ENCODE results near the gene PALD1. TPM values are rescaled to one million over a fixed set of nuclear protein-coding genes. Genes with fewer than 3 reads are reported as not detected.

Gene PALD1
- total RNA-seq, 1 donor from 2014 or later, result 1.8 TPM

DNA sequence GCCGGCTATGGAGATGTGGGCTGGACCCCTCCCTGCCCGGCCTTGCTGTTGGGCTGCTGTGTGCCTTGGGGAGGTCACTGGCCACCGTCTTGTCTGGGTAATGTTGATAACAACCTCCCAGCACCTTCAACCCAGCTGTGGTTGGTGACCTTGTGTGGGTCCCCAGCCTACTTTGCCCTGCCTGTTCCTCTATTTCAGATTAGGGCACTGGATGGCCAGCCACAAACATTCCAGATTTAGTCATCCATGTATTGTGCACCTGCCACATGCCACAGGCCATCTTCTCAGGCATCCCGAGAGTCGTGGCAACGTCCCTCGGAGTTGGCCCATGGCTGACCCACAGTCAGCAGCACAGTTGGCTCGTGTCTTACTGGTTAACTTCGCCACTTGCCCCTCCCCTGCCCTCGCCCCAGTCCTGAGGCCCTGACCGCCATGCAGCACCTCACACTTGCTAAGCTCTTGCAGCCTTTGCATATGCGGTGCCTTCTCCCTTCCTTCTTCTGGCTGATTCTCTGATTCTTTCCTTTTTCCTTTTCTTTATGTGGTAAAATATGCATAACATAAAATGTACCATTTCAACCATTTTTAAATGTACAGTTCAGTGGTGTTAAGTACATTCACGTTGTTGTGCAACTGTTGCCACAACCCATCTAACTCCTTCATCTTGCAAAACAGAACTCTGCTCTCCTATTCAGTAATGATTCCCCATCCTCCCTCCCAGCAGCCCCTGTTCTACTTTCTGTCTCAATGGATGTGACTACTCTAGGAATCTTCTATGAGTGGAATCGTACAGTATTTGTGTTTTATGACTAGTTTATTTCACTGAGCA lies 63.4 kb downstream of the PALD1 start:
- Histone ChIP-seq H4K20me1 (ENCODE audit: insufficient read depth, low read length) (no peaks in the 10 kb centered on the region), H3K4me1 (ENCODE audit: insufficient read depth, low read length) (peaks cover 4% of the 10 kb centered on the region), H3K79me2 (ENCODE audit: insufficient read depth, low read length) (no peaks in the 10 kb centered on the region), H3K9ac (ENCODE audit: low read length) (no peak overlapping the region), H3K9me3 (ENCODE audit: insufficient read depth, low read depth, low read length) (no peaks in the 10 kb centered on the region), H3K4me3 (ENCODE audit: insufficient read depth, low read depth, low read length) (no peak overlapping the region), H3K27me3 (ENCODE audit: insufficient read depth, low read length) (no peaks in the 10 kb centered on the region), H3K27ac (ENCODE audit: low read depth, low read length) (no peak overlapping the region), H3K4me2 (ENCODE audit: low read length) (no peak overlapping the region), H2AFZ (ENCODE audit: low read depth, low read length) (no peak overlapping the region), H3K36me3 (ENCODE audit: insufficient read depth, low read length) (no peaks in the 10 kb centered on the region)
- Mint-ChIP-seq H3K36me3 (ENCODE audit: low read depth, unreplicated experiment) (no peaks in the 10 kb centered on the region), H3K4me1 (ENCODE audit: low read depth, unreplicated experiment) (peaks cover 7% of the 10 kb centered on the region), H3K4me3 (ENCODE audit: unreplicated experiment) (no peak overlapping the region), H3K27me3 (ENCODE audit: low read depth, unreplicated experiment) (peaks cover 15% of the 10 kb centered on the region), H3K9me3 (ENCODE audit: unreplicated experiment) (peaks cover 2% of the 10 kb centered on the region), H3K27ac (ENCODE audit: unreplicated experiment) (no peak overlapping the region)
- DNase-seq (ENCODE audit: low read depth) (no peak), FAIRE-seq (no peak)
- TF ChIP-seq, protein P1, sequence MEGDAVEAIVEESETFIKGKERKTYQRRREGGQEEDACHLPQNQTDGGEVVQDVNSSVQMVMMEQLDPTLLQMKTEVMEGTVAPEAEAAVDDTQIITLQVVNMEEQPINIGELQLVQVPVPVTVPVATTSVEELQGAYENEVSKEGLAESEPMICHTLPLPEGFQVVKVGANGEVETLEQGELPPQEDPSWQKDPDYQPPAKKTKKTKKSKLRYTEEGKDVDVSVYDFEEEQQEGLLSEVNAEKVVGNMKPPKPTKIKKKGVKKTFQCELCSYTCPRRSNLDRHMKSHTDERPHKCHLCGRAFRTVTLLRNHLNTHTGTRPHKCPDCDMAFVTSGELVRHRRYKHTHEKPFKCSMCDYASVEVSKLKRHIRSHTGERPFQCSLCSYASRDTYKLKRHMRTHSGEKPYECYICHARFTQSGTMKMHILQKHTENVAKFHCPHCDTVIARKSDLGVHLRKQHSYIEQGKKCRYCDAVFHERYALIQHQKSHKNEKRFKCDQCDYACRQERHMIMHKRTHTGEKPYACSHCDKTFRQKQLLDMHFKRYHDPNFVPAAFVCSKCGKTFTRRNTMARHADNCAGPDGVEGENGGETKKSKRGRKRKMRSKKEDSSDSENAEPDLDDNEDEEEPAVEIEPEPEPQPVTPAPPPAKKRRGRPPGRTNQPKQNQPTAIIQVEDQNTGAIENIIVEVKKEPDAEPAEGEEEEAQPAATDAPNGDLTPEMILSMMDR (IDR thresholded peaks at IDR 0.05; ENCODE audit: insufficient read depth, low read depth, low read length), result no peak
- no peak for TF ChIP-seq EZH2 (IDR thresholded peaks at IDR 0.05; ENCODE audit: insufficient read depth, low read length)

DNA sequence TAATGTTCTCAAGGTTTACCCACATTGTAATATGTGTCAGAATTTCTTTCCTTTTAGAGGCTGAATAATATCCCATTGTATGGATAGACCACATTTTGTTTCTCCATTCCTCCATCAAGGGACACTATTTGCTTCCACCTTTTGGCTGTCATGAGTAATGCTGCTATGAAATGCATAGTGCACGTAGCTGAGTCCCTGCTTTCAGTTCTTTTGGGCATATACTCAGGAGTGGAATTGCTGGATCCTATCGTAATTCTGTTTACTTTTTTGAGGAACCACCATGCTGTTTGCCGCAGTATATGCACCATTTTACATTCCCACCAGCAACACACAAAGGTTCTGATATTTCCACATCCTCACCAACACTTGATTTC lies 64.0 kb downstream of the PALD1 start:
- no peak overlapping the region for H3K27ac Mint-ChIP-seq (ENCODE audit: unreplicated experiment)
- H3K9me3 Mint-ChIP-seq (ENCODE audit: unreplicated experiment), result peaks cover 2% of the 10 kb centered on the region
- Histone ChIP-seq H3K9ac (ENCODE audit: low read length) (no peak overlapping the region), H3K4me1 (ENCODE audit: insufficient read depth, low read length) (peaks cover 4% of the 10 kb centered on the region), H2AFZ (ENCODE audit: low read depth, low read length) (no peak overlapping the region), H3K4me3 (ENCODE audit: insufficient read depth, low read depth, low read length) (no peak overlapping the region), H3K27ac (ENCODE audit: low read depth, low read length) (no peak overlapping the region), H3K9me3 (ENCODE audit: insufficient read depth, low read depth, low read length) (no peaks in the 10 kb centered on the region), H3K79me2 (ENCODE audit: insufficient read depth, low read length) (no peaks in the 10 kb centered on the region), H4K20me1 (ENCODE audit: insufficient read depth, low read length) (no peaks in the 10 kb centered on the region), H3K27me3 (ENCODE audit: insufficient read depth, low read length) (no peaks in the 10 kb centered on the region), H3K36me3 (ENCODE audit: insufficient read depth, low read length) (no peaks in the 10 kb centered on the region), H3K4me2 (ENCODE audit: low read length) (no peak overlapping the region)
- TF ChIP-seq EZH2 (IDR thresholded peaks at IDR 0.05; ENCODE audit: insufficient read depth, low read length), result no peak
- TF ChIP-seq, protein P1 (IDR thresholded peaks at IDR 0.05; ENCODE audit: insufficient read depth, low read depth, low read length), result peak; percentile 12
- FAIRE-seq (no peak), DNase-seq (ENCODE audit: low read depth) (no peak)
- H3K4me1 Mint-ChIP-seq (ENCODE audit: low read depth, unreplicated experiment), result peaks cover 7% of the 10 kb centered on the region
- H3K4me3 Mint-ChIP-seq (ENCODE audit: unreplicated experiment), result no peak overlapping the region
- H3K27me3 Mint-ChIP-seq (ENCODE audit: low read depth, unreplicated experiment), result peaks cover 14% of the 10 kb centered on the region
- H3K36me3 Mint-ChIP-seq (ENCODE audit: low read depth, unreplicated experiment), result no peaks in the 10 kb centered on the region

DNA sequence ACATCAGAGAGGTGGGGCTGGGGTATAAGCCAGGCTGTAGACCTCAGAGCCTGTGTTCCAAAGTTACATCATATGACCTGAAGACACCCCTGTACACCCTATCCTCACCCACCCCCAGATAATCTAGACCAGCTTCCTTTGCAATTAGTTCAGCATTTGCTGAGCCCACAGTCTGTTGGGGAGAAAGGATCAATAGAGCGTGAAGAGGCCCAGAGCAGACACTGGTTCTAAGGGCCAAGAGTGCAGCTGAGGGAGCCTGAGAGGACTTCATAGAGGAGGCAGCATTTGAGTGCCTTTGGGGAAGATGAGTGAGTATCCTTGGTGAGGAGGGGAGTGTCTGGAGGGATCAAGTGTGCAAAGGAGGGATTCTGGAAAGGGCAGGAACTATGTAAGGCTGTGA lies 65.3 kb downstream of the PALD1 start:
- no peak overlapping the region for H3K4me3 Mint-ChIP-seq (ENCODE audit: unreplicated experiment)
- Histone ChIP-seq H3K79me2 (ENCODE audit: insufficient read depth, low read length) (no peaks in the 10 kb centered on the region), H3K4me3 (ENCODE audit: insufficient read depth, low read depth, low read length) (no peak overlapping the region), H3K27ac (ENCODE audit: low read depth, low read length) (no peak overlapping the region), H3K9ac (ENCODE audit: low read length) (no peak overlapping the region), H3K27me3 (ENCODE audit: insufficient read depth, low read length) (no peaks in the 10 kb centered on the region), H4K20me1 (ENCODE audit: insufficient read depth, low read length) (no peaks in the 10 kb centered on the region), H3K4me2 (ENCODE audit: low read length) (no peak overlapping the region), H2AFZ (ENCODE audit: low read depth, low read length) (no peak overlapping the region), H3K36me3 (ENCODE audit: insufficient read depth, low read length) (no peaks in the 10 kb centered on the region), H3K4me1 (ENCODE audit: insufficient read depth, low read length) (peaks cover 4% of the 10 kb centered on the region), H3K9me3 (ENCODE audit: insufficient read depth, low read depth, low read length) (no peaks in the 10 kb centered on the region)
- H3K27ac Mint-ChIP-seq (ENCODE audit: unreplicated experiment), result peak overlapping the region; percentile 35
- FAIRE-seq (no peak), DNase-seq (ENCODE audit: low read depth) (no peak)
- no peak for TF ChIP-seq EZH2 (IDR thresholded peaks at IDR 0.05; ENCODE audit: insufficient read depth, low read length)
- no peaks in the 10 kb centered on the region for H3K36me3 Mint-ChIP-seq (ENCODE audit: low read depth, unreplicated experiment)
- H3K27me3 Mint-ChIP-seq (ENCODE audit: low read depth, unreplicated experiment), result peaks cover 14% of the 10 kb centered on the region
- H3K4me1 Mint-ChIP-seq (ENCODE audit: low read depth, unreplicated experiment), result peaks cover 7% of the 10 kb centered on the region
- peaks cover 2% of the 10 kb centered on the region for H3K9me3 Mint-ChIP-seq (ENCODE audit: unreplicated experiment)
